T-helper 1 cell treated with Interleukin-12 subunit alpha and Interleukin-12 subunit beta and Interleukin-4 antibody, amounts not matched to agents 30 μg/mL and 1 μg/mL, for 36 hours (primary cell): ENCODE results near the gene ATP9B.

Experiments used
- H3K27ac Mint-ChIP-seq: one replicate; pipeline ENCODE4 v1.8.0; 2021; ENCODE audit warnings: mild to moderate bottlenecking, mixed read lengths
- H3K27me3 Mint-ChIP-seq: one replicate; pipeline ENCODE4 v1.8.0; 2021; ENCODE audit warnings: low read depth, mixed read lengths
- H3K36me3 Mint-ChIP-seq: one replicate; pipeline ENCODE4 v1.8.0; 2021; ENCODE audit warnings: low read depth, mixed read lengths
- H3K4me1 Mint-ChIP-seq: one replicate; pipeline ENCODE4 v1.8.0; 2021; ENCODE audit warnings: low read depth, mixed read lengths
- H3K4me3 Mint-ChIP-seq: one replicate; pipeline ENCODE4 v1.8.0; 2021; ENCODE audit warnings: mild to moderate bottlenecking, moderate library complexity, mixed read lengths
- H3K9me3 Mint-ChIP-seq: one replicate; pipeline ENCODE4 v1.8.0; 2021; ENCODE audit warnings: mixed read lengths

The ATP9B gene

GRCh38 chr18:79185648-79186047 lies 116.5 kb downstream of the ATP9B start:
- Mint-ChIP-seq H3K9me3 (no peaks in the 10 kb centered on the region), H3K27me3 (no peaks in the 10 kb centered on the region), H3K4me3 (no peak overlapping the region), H3K4me1 (peaks cover 10% of the 10 kb centered on the region), H3K36me3 (no peaks in the 10 kb centered on the region), H3K27ac (no peak overlapping the region)

- Mint-ChIP-seq H3K9me3 (no peaks in the 10 kb centered on the region), H3K36me3 (peaks cover 4% of the 10 kb centered on the region), H3K4me1 (peaks cover 13% of the 10 kb centered on the region), H3K4me3 (no peak overlapping the region), H3K27ac (no peak overlapping the region), H3K27me3 (no peaks in the 10 kb centered on the region)
Observed at GRCh38 chr18:79186649-79187048, 117.5 kb downstream of the ATP9B start.

GRCh38 chr18:79187532-79188277 lies 118.5 kb downstream of the ATP9B start:
- Mint-ChIP-seq H3K4me3 (no peak overlapping the region), H3K36me3 (peaks cover 4% of the 10 kb centered on the region), H3K4me1 (peaks cover 15% of the 10 kb centered on the region), H3K27ac (no peak overlapping the region), H3K27me3 (no peaks in the 10 kb centered on the region), H3K9me3 (no peaks in the 10 kb centered on the region)

- no peak overlapping the region for H3K27ac Mint-ChIP-seq
- H3K9me3 Mint-ChIP-seq = no peaks in the 10 kb centered on the region
- peaks cover 11% of the 10 kb centered on the region for H3K36me3 Mint-ChIP-seq
- H3K4me1 Mint-ChIP-seq = peaks cover 15% of the 10 kb centered on the region
- no peaks in the 10 kb centered on the region for H3K27me3 Mint-ChIP-seq
- H3K4me3 Mint-ChIP-seq = no peak overlapping the region
Observed at GRCh38 chr18:79191418-79191817, 122.2 kb downstream of the ATP9B start.

GRCh38 chr18:79191956-79192355 lies 122.8 kb downstream of the ATP9B start:
- Mint-ChIP-seq H3K9me3 (no peaks in the 10 kb centered on the region), H3K36me3 (peaks cover 11% of the 10 kb centered on the region), H3K27me3 (no peaks in the 10 kb centered on the region), H3K4me3 (no peak overlapping the region), H3K27ac (no peak overlapping the region), H3K4me1 (peaks cover 12% of the 10 kb centered on the region)

- Mint-ChIP-seq H3K27me3 (no peaks in the 10 kb centered on the region), H3K27ac (no peak overlapping the region), H3K36me3 (peaks cover 13% of the 10 kb centered on the region), H3K4me3 (no peak overlapping the region), H3K9me3 (no peaks in the 10 kb centered on the region), H3K4me1 (peaks cover 6% of the 10 kb centered on the region)
Observed at GRCh38 chr18:79193826-79194225, 124.6 kb downstream of the ATP9B start.

GRCh38 chr18:79195716-79196683 lies 126.8 kb downstream of the ATP9B start:
- no peak overlapping the region for H3K27ac Mint-ChIP-seq
- no peak overlapping the region for H3K4me3 Mint-ChIP-seq
- peaks cover 7% of the 10 kb centered on the region for H3K9me3 Mint-ChIP-seq
- H3K36me3 Mint-ChIP-seq = peaks cover 15% of the 10 kb centered on the region
- H3K27me3 Mint-ChIP-seq = no peaks in the 10 kb centered on the region
- H3K4me1 Mint-ChIP-seq = peaks cover 6% of the 10 kb centered on the region

- H3K27ac Mint-ChIP-seq = no peak overlapping the region
Observed at GRCh38 chr18:79197531-79197930, 128.3 kb downstream of the ATP9B start.

GRCh38 chr18:79199691-79200374 lies 130.6 kb downstream of the ATP9B start:
- peaks cover 5% of the 10 kb centered on the region for H3K36me3 Mint-ChIP-seq
- no peaks in the 10 kb centered on the region for H3K27me3 Mint-ChIP-seq
- peaks cover 10% of the 10 kb centered on the region for H3K4me1 Mint-ChIP-seq
- H3K9me3 Mint-ChIP-seq = peaks cover 7% of the 10 kb centered on the region
- no peak overlapping the region for H3K4me3 Mint-ChIP-seq
- no peak overlapping the region for H3K27ac Mint-ChIP-seq

More at GRCh38 chr18:79197531-79197930, 128.3 kb downstream of the ATP9B start:
- Mint-ChIP-seq H3K4me1 (peaks cover 6% of the 10 kb centered on the region), H3K9me3 (peaks cover 7% of the 10 kb centered on the region), H3K4me3 (no peak overlapping the region), H3K27me3 (no peaks in the 10 kb centered on the region), H3K36me3 (peaks cover 11% of the 10 kb centered on the region)

- no peak overlapping the region for H3K4me3 Mint-ChIP-seq
- H3K36me3 Mint-ChIP-seq = peaks cover 5% of the 10 kb centered on the region
- no peak overlapping the region for H3K27ac Mint-ChIP-seq
- peaks cover 7% of the 10 kb centered on the region for H3K9me3 Mint-ChIP-seq
- H3K4me1 Mint-ChIP-seq = peaks cover 10% of the 10 kb centered on the region
- no peaks in the 10 kb centered on the region for H3K27me3 Mint-ChIP-seq
Observed at GRCh38 chr18:79200546-79201268, 131.5 kb downstream of the ATP9B start.

GRCh38 chr18:79203017-79203605 lies 133.9 kb downstream of the ATP9B start:
- Mint-ChIP-seq H3K27me3 (no peaks in the 10 kb centered on the region), H3K4me1 (peaks cover 10% of the 10 kb centered on the region), H3K36me3 (peaks cover 10% of the 10 kb centered on the region), H3K27ac (no peak overlapping the region), H3K4me3 (no peak overlapping the region), H3K9me3 (peaks cover 7% of the 10 kb centered on the region)

- peaks cover 6% of the 10 kb centered on the region for H3K9me3 Mint-ChIP-seq
- no peaks in the 10 kb centered on the region for H3K27me3 Mint-ChIP-seq
- H3K27ac Mint-ChIP-seq = no peak overlapping the region
- H3K4me1 Mint-ChIP-seq = peaks cover 10% of the 10 kb centered on the region
- no peak overlapping the region for H3K4me3 Mint-ChIP-seq
- peaks cover 7% of the 10 kb centered on the region for H3K36me3 Mint-ChIP-seq
Observed at GRCh38 chr18:79204889-79205807, 136.0 kb downstream of the ATP9B start.

- H3K4me3 Mint-ChIP-seq = no peak overlapping the region
- H3K4me1 Mint-ChIP-seq = peaks cover 10% of the 10 kb centered on the region
- peaks cover 5% of the 10 kb centered on the region for H3K36me3 Mint-ChIP-seq
- no peak overlapping the region for H3K27ac Mint-ChIP-seq
- H3K9me3 Mint-ChIP-seq = no peaks in the 10 kb centered on the region
- H3K27me3 Mint-ChIP-seq = no peaks in the 10 kb centered on the region
Observed at GRCh38 chr18:79206444-79206843, 137.2 kb downstream of the ATP9B start.
